RKO (cell line): ENCODE measurements around the gene SIRPA.

Source experiments
- DNase-seq: peaks from one replicate; pipeline ENCODE4 v3.0.0-alpha.2; 2016; ENCODE audit warnings: low spot score

SIRPA gene

DNA sequence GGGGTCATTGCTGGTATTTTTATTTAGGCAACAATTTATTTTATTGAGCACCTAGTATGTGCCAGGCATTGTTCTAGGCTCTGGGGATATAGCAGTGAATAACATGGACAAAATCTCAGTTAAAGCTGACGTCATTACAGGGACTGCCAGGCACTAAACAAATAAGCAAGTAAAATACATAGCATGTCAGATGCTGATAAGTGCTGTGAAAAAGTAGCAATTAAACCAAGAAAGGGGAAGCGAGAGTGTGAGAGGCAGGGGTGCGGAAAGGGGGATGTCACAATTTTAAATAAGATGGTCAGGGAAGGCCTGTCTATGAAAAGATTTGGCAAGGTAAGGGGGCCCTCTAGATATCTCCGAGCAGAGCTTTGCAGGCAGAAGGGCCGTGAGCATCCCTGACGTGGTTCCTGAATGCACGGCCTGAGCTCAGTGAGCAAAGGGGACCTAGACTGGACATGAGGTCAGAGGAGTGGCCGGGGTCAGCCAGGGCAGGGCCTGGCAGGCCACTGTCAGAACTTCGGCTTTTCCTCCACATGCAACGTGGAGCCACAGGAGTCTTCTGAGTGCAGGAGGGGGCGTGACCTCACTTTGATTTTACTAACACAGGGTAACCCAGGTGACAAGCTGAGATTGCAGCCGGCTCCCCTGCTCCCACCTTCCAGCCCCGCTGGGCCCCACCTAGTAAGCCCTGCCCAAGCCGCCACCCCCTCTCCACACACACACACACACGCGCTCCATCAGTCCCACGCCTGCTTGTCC lies 24.2 kb upstream of the SIRPA start:
- no peak for DNase-seq

DNA sequence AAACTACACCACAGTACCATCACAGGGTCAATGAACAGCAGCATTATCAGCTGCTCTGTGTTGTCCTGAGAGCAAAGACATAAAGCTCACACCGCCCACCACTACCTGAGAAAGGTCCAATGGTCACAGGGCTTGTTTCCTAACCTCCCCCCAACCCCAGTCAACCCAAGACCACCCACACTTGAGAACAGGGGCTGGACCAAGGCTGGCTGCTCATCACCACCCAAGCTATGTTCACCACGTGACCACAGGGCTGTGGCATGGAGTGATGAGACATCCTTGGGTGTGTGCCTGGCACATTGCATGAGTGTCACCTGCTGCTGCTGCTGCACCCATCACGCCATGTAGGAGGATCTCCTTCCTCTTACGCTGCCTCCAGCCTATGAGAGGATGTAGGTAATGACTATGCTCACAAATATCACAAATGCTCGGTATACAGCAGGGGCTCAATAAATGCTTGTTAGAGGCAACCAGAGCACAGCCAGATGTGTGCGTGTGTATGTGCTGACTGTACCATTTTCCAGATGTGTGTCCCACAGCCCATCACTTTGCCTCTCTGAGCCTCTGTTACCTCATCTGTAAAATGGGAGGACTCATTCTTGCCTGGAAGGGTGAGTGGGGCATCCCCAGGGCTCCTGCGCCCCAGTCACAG lies 23.3 kb upstream of the SIRPA start:
- DNase-seq = peak; percentile 18

DNA sequence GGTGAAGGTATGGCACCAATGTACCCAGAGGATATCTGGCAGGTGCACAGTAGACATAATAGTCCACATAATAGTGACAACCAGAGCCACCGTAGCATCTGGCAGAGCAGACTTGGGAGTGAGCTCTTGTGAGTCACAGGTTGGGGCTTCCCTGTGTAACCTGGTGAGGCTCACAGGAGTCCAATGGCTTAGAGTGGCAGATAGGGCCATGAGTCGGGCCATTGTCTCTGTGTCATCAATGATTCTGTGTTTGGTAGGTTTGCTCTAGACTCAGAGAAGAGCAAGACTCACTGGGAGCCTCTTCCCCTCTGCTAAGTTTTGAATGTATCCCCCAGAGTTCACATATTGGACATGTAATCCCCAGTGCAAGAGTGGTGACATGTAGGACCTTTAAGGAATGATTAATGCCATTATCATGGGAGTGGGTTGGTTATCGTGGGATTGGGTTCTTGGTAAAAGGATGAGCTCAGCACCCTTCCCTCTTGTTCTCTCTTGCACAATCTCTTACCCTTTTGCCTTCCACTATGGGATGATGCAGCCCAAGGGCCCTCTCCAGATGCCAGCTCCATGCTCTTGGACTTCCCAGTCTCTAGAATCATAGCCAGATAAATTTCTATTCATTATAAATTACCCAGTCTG lies 22.6 kb upstream of the SIRPA start:
- DNase-seq = no peak

DNA sequence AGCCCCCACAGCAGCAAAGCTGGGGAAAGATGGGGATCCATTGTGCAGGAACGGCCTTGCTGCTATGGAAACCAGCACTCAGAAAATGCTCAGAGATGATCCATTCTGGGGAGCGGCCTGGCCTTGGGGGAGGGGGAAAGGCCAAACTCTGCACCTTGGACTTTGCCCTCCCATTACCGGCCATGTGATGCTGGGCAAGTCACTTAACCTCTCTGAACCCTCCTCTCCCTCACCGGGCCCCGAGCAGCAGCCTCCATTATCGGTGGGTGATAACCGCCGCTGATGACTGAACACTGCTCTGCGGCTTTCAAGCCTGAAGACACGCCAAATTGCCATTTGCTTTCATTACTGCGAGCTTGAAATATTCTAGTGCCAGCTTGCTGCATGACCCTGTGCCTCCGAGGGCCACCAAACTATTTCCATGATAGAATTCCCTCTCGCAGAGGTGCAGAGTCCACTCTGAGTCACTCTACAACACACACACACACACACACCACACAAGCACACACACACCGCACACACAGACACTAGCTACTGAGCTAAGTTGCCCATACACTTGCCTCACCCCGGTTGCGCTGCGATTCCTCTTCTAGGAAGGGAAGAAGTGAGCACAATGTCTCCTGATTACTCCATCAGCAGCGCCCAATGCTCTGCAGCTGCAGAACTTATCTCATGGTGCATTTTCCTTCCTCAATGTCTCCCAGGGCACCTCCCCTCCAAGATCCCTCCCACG lies 20.6 kb upstream of the SIRPA start:
- DNase-seq = no peak

DNA sequence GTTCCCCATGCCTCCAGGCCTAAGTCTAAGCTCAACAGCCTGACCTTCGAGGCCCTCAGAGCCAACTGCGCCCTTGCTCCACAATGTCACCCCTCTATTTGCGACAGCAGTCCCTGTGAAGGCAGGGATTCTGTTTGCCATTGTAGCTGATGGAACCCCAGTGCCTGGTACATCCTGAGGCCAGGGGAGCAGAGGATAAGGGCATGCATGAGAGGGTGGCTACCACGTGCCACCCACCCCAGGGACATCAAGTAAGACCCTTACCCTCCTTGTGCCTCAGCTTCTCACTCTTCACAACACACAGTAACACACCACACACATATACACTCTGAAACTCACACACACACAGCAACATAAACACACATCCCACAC lies 20.0 kb upstream of the SIRPA start:
- no peak for DNase-seq

DNA sequence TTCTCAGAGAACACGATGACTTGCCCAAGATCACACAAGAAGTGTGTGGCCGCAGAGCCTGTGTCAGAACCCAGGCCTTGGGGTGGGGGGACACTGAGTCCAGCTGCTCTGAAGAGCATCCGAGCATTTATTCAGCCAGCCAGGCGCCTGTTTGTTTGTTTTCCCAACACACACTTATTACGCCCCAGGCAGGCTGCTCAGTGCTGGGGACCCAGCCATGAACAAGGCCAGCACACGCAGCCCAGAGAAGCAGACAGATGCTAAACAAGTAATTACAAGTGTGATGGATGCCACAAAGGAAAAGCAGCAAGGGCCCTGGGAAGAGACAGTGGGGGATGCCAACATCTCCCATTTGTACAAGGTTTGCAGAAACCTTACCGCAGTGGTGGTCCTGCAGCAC lies 19.4 kb upstream of the SIRPA start:
- no peak for DNase-seq

DNA sequence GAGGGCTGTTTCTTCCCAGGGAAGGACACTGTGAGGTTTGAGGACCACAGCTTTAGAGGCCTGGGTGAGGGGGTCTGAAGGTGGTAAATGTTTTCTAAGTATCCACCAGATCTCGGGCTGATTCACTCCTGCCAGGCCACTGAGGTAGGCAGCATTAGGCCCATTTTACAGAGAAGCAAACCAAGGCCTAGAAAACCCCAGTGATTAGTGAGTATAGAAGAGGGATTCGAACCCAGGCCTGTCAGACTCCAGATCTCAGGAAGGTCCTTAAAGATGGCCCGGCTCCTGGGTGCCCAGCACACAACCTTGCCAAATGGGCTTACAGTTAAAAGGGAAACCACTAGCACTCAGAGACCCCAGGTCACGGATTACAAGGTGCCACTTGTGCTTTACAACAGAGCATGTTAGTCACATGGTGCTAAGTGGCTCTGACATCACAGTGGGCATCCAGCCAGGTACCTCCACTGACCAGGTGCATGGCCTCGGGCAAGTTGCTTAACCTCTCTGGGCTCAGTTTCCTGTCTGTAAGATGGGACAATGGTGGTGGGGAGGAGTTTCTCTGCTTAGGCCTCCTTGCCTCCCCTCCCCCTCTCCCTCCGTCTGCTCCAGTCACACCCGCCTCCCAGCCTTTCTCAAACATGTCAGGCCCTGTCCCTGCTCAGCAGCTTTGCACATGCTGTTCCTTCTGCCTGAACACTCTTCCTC lies 18.8 kb upstream of the SIRPA start:
- peak; percentile 23 for DNase-seq

DNA sequence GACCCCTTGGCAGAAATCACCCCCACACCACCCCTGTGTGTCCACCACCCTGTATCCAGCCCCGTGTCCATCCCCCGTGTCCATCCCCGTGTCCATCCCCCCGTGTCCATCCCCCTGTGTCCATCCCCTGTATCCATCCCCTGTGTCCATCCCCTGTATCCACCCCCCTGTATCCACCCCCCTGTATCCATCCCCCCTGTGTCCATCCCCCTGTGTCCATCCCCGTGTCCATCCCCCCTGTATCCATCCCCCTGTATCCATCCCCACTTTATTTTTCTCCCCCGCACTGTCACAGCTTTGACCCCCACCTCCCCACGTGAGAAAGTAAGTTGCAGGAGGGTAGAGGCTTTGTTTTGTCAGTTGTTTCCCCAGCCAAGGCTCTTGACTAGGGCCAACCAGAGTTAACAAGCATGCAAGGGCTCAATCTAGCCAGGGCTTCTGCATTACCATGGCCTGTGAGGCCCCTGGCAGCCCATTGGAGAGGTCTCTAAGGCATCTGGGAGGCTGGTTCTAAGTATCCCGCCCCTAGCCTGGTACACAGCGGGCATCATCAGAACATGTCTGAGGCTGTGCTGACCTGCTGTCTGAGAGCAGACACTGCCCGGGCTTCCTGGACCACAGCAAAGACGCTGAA lies 18.1 kb upstream of the SIRPA start:
- peak; percentile 34 for DNase-seq

DNA sequence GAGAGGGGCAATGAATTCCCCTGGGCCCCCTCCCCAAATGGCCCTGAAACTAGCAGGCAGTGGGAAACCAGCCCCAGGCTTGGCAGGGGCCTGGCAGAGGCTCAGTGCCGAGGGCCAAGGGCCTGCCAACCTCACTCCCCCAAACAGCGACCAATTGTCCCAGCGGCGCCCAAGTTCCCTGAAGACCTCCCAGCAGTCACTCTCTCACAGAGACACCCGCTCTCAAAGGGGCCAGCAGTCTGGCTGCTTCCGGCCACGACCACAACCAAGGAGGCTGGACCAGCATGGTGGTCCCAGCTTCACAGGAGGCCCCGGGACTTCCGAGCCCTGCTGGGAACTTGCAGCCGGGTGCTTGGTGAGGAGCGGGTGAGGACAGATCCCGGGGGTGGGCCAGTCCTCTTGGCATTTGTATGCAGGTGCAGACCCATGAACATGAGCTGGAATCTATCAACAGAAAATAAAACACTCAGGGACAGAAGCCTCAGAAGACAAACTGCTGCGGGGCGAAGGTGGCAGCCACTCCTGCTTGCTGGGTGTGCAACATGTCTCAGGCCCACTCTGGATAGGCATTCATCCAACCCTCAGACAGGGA lies 17.5 kb upstream of the SIRPA start:
- DNase-seq = no peak

DNA sequence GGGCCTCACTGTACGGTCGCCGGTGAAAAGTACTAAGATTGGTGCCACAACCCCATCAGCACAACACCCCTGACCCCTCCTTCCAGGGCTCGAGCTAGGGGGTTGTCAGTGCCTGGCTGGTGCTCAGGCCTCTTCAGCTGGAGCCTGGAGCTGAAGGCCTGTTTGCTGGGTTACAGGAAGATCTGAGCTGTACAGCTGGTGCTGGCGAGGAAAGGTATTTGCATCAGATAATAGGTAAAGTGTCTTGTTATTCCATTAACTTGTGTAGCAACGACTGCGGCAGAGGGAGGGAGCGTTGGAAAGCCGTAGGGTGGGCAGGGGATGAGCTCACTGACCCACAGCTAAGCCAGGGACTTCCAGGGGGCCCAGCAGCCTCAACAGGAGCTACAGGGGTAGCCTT lies 15.8 kb upstream of the SIRPA start:
- no peak for DNase-seq

DNA sequence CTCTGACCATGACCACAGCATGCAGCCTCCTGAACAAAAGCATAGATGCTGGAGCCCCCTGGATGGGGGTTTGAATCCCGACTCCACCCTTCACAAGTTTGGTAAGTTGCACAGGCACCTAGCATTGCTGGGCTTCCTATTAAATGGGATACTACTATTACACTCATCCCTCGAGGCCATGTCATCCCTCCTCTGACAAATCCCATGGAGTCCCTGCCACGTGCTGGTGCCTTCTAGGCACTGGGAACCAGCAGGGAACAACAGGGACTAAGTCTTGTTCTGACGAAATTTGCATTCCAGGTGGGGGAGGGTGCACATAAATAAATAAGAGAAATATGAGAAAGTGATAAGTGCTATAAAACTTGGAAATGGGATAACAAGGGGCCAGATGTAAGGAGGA lies 15.3 kb upstream of the SIRPA start:
- DNase-seq = no peak

DNA sequence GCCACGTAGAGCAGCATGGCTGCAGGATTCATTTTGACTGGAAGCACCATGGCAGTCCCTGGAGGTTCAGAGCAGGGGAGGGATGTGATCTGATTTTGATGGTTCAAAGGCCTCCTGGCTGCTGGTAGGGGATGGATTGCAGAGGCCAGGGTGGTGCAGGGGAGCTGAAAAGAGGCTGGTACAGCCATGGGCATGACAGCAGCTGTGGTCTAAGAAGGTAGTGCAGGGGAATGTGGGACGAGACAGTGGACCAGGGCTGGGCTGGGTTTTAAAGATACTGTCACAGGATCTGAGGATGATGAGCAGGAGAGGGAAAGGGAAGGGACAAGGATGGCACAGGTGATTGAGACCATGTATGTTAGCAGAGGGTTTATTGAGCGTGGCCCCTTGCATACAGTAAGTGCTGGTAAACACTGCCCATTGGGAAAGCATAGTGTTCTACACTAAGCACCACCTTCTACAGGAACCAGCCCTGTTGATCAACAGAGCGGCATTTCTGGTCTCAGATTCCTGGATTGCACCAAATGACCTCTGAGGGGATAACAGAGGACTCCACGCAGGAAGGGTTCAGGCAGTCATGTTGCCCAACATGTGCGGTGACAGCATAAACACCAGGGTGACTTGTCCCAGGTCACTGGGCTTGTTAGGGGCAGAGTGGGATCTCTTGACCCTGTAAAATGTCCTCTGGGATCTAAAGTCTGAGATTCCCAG lies 14.5 kb upstream of the SIRPA start:
- DNase-seq = no peak

DNA sequence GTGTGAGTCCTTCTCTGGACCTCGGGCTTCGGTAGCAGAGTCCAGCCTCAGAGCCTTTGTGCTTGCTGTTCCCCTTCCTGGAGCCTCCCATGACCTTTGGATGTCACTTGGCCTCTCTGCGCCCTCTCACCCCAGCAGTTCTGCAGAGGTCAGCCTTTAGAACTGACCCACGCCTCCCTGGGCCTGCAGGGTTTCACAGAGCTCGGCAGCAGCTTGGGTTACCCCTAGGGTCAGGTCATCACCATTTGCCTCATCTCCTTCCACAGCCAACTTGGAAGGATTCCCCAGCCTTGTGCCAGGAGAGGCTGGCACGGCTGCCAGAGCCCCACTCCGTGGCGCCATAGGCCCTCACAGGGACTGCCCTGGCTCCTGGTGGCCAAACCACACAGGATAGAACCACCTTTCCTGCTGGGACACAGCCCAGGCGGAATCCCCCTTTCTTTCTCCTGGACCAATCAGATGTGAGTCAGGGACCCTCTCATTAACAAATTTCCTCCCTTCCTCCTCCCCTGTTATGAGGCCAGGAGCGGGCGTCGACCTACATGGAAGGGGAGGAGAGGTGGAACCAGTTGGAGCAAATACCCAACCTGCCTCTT lies 13.9 kb upstream of the SIRPA start:
- no peak for DNase-seq

DNA sequence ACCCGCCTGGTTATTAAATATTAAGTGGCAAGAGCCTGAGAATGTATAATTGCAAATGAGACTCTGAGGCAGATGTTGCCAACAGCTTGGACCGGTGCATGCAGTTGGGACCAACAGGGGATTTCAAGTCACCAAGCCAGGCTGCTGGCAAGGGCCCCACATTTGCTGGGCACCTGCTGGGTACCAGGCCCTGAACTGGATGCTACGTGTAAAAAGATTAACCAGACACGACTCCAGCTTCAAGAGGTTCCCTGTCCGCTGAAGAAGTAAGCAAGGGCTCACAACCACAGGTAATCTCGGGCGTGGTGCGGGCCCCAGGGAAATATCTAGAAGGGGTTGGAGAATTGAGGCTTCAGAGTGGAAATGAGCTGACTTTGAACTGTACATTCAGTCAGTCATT lies 13.2 kb upstream of the SIRPA start:
- DNase-seq = no peak

DNA sequence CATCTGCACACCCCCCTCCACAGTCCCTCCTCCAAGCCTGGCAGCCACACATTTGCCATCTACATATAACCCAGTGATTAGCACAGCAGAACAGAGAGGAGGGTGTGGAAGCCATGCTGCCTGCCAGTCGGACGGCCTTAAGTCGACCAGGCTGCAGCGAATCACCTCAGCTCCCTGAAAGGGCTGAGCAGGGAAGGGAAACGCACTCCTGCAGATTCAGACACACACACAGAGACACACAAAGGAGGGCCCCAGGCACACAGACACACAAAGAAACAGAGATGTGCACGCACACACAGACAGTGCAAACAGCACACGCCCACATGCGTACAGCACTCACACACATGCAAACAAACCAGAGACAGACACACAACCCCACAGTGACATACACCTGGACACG lies 11.2 kb upstream of the SIRPA start:
- no peak for DNase-seq

DNA sequence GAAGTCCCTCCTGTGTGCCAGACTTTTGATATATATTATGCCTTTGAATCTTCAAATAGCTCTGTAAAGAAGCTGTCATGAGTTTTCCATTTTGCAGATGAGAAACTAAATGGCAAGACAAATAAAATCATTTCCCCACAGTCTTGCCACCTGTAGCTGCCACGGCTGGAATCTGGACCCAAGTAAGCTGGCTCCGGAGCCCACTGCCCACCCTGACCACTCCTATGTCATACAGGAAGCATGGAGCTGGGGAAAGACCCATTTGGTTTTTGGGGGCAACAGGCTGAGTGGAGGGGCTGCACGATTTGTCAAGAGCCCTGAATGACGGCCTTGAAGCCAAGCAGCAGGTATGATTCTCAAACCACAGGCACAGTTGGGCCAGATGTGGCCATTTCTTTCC lies 10.0 kb upstream of the SIRPA start:
- no peak for DNase-seq

DNA sequence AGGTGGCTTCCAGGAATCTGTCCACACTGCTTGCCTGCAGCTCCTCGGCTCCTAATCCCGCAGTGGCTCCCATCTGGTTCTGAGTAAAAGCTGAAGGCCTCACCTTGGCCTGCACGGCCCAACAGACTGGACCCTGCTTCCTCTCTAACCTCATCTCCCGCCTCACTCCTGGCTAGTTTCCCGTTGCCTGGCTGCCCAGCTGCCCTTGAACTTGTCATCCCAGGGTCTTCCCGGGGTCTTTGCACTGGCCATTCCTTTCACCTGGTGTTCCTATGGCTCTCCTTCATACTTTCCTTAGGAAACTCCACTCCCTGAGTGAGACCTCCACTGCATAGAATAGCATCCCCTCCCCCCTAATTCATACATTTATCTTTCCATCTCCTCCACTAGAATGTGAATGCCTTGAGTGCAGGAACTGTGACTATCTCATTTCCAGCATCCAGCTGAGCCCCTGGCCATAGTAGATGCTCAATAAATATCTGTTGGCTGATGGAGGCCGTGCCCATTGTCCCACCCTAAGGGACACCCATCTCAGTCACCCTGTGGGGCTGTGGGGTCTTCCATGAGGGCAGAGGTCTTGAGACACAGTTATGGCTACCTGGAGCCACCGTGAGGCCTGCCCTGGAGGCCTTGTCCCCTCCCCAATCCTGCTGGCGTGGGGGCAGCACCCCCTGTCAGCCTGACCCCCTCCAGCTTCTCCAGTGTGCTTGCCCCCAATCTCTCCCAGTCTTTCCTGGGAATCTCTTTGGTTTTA lies 9.1 kb upstream of the SIRPA start:
- DNase-seq = no peak

DNA sequence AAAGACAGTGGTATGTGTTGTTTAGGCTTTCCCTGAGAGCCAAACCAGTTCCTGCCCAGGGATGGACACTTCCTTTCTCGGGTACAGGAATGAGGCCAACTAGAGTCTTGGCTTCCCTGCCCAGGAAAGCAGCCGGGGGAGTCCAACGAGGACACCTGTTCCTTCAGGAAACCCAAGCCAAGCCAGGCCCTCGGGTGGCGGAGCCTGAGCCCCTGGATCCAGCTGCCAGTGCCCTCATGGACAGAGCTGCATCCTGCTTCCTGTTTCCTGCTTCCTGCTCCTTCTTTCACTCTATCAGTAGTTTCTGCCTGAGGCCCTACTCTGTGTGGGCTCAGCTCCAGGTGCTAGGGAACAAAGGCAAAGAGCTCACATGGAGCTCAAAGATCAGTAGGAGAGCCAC lies 7.9 kb upstream of the SIRPA start:
- DNase-seq = no peak

DNA sequence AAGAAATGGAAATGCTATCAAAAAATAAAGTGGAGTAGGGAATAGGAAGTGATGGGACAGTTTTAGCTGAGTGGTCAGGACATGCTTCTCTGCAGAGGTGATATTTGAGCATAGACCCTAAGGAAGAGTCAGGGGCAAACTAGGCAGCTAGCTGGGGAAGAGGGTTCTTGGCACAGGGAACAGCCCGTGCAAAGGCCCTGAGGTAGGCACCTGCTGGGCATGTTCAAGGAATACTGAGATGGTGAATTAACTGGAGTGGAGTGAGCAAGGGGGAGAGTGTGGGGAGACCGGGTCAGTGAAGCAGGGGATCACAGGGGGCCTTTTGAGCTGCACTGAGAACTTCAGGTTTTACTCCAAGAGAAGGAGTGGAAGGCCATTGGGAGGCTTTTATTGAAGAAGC lies 7.5 kb upstream of the SIRPA start:
- DNase-seq = no peak
